GM23338 (cell line): ENCODE data around the gene WDR33.

Experiments used
- EZH2 ChIP-seq: fragments of 200-600 bp; sonication (generic); IDR thresholded peaks from one replicate; pipeline ENCODE4 v1.8.0; 2017; ENCODE audit warnings: antibody characterized with exemption, mild to moderate bottlenecking, low read depth; ENCODE audit not compliant: unreplicated experiment
- POLR2AphosphoS5 ChIP-seq: IDR thresholded peaks from 2 replicates; pipeline ENCODE4 v1.6.1; 2016; ENCODE audit warnings: antibody characterized with exemption, low read depth
- ZNF114 ChIP-seq: fragments of 250-450 bp; sonication (Bioruptor Pico); IDR thresholded peaks from 2 replicates; pipeline ENCODE4 v1.5.0; 2020; ENCODE audit warnings: mild to moderate bottlenecking, moderate library complexity
- TF ChIP-seq, protein P1 (sequence below), 2 experiments: fragments of 200-600 bp in 1 of 2; sonication (generic) in 1 of 2; conservative IDR thresholded peaks; 2 replicates each; pipeline versions ENCODE4 v1.5.1 to v1.6.1; 2016 to 2017; ENCODE audit warnings: antibody characterized with exemption in 2 of 2, low read depth in 2 of 2, mild to moderate bottlenecking in 2 of 2, moderate library complexity in 1 of 2

DNA sequence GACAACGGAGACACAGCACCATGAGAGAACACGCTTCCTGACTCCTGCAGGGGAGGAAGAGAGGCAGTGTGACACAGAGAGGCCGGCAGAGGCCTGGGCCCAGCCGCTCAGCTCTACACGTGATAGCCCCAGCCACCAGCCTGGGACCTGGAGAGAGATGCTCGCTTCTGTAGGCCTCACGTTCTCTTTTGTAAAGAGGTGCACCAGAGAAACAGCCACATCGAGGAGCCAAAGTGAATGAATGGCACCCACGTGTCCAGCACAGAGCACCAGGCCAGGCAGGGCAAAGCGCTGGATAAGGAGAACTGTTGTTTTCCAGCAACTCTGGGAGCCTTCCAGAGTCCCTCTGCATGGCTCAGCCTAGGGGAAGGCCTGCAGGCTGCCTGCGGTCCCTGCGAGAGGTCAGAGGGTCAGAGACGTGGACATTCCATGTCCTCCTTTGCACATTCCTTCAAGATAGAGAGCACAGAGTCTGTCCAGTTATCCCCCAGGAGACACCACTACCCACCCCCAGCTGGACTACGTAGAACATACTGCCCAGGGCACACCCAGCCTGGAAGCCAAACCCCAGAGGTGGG, 149.8 kb downstream of the WDR33 start:
- TF ChIP-seq, protein P1, sequence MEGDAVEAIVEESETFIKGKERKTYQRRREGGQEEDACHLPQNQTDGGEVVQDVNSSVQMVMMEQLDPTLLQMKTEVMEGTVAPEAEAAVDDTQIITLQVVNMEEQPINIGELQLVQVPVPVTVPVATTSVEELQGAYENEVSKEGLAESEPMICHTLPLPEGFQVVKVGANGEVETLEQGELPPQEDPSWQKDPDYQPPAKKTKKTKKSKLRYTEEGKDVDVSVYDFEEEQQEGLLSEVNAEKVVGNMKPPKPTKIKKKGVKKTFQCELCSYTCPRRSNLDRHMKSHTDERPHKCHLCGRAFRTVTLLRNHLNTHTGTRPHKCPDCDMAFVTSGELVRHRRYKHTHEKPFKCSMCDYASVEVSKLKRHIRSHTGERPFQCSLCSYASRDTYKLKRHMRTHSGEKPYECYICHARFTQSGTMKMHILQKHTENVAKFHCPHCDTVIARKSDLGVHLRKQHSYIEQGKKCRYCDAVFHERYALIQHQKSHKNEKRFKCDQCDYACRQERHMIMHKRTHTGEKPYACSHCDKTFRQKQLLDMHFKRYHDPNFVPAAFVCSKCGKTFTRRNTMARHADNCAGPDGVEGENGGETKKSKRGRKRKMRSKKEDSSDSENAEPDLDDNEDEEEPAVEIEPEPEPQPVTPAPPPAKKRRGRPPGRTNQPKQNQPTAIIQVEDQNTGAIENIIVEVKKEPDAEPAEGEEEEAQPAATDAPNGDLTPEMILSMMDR (conservative IDR thresholded peaks at IDR 0.05; ENCODE audit: low read depth in 2 of 2) = no peak
- TF ChIP-seq EZH2 (no peak), ZNF114 (CRISPR knock-in tag) (no peak), POLR2AphosphoS5 (no peak)
